CD14-positive monocyte (primary cell): ENCODE results near the gene WDR38. TPM values are rescaled to one million over a fixed set of nuclear protein-coding genes. Genes with fewer than 3 reads are reported as not detected.

Source experiments
- DNase-seq, 3 donors: peaks; one replicate each; pipeline ENCODE4 v3.0.0-alpha.2; 2011 to 2022
- H2AFZ ChIP-seq: 2 replicates; pipeline ENCODE4 v1.6.0; 2012; ENCODE audit warnings: mild to moderate bottlenecking, low read depth, low read length, inconsistent platforms; ENCODE audit not compliant: insufficient read depth, poor library complexity, severe bottlenecking
- H3K27ac ChIP-seq, 2 donors: 1 replicate in 1 of 2; 2 replicates in 1 of 2; pipeline ENCODE4 v1.5.1; 2012 to 2013; ENCODE audit warnings: low read length in 2 of 2, control low read depth in 1 of 2, inconsistent platforms in 1 of 2, low read depth in 1 of 2, mild to moderate bottlenecking in 1 of 2
- H3K27me3 ChIP-seq, 2 donors: one replicate each; pipeline versions ENCODE4 v1.6.0 to v1.6.1; 2011 to 2013; ENCODE audit warnings: low read length in 2 of 2; ENCODE audit not compliant: control insufficient read depth in 2 of 2, insufficient read depth in 2 of 2
- H3K36me3 ChIP-seq, 2 donors: replicated peaks in 1 of 2; 1 replicate in 1 of 2; 2 replicates in 1 of 2; pipeline versions ENCODE4 v1.5.1 to v1.6.1; 2012 to 2013; ENCODE audit warnings: low read length in 2 of 2, control low read depth in 1 of 2, inconsistent platforms in 1 of 2, mild to moderate bottlenecking in 1 of 2; ENCODE audit not compliant: insufficient read depth in 2 of 2, control insufficient read depth in 1 of 2
- H3K4me1 ChIP-seq, 2 donors: 1 replicate in 1 of 2; 2 replicates in 1 of 2; pipeline versions ENCODE4 v1.5.1 to v1.6.1; 2012 to 2013; ENCODE audit warnings: low read length in 2 of 2, control low read depth in 1 of 2, inconsistent platforms in 1 of 2, mild to moderate bottlenecking in 1 of 2, moderate library complexity in 1 of 2; ENCODE audit not compliant: insufficient read depth in 2 of 2, control insufficient read depth in 1 of 2
- H3K4me2 ChIP-seq: replicated peaks from 2 replicates; pipeline ENCODE3; 2012; ENCODE audit warnings: low read length, moderate library complexity, mild to moderate bottlenecking; ENCODE audit not compliant: poor library complexity, severe bottlenecking; ENCODE audit errors: extremely low read depth
- H3K4me3 ChIP-seq, 3 experiments: fragments of 200-600 bp in 1 of 3; sonication (generic) in 1 of 3; replicated peaks in 1 of 3; 1 replicate in 2 of 3; 2 replicates in 1 of 3; pipeline ENCODE4 v1.5.1; 2011 to 2013; ENCODE audit warnings: low read length in 3 of 3, mild to moderate bottlenecking in 3 of 3, control low read depth in 2 of 3, low read depth in 2 of 3, inconsistent platforms in 1 of 3, moderate library complexity in 1 of 3
- H3K79me2 ChIP-seq: 2 replicates; pipeline ENCODE4 v1.6.0; 2012; ENCODE audit warnings: mild to moderate bottlenecking, control low read depth, inconsistent platforms, low read length, moderate library complexity; ENCODE audit not compliant: insufficient read depth
- H3K9ac ChIP-seq: 2 replicates; pipeline ENCODE4 v1.6.0; 2017; ENCODE audit warnings: low read length, mild to moderate bottlenecking; ENCODE audit not compliant: insufficient read depth, poor library complexity, severe bottlenecking
- H3K9me3 ChIP-seq, 2 donors: replicated peaks in 1 of 2; 1 replicate in 1 of 2; 2 replicates in 1 of 2; pipeline versions ENCODE4 v1.5.1 to v1.6.1; 2012 to 2013; ENCODE audit warnings: low read length in 2 of 2, control low read depth in 1 of 2; ENCODE audit not compliant: control insufficient read depth in 1 of 2, insufficient read depth in 1 of 2
- H4K20me1 ChIP-seq: 2 replicates; pipeline ENCODE4 v1.6.0; 2012; ENCODE audit warnings: mild to moderate bottlenecking, low read length, control low read depth, moderate library complexity; ENCODE audit not compliant: insufficient read depth
- H3K27ac Mint-ChIP-seq, 7 donors: one replicate each; pipeline ENCODE4 v1.8.0; 2020; ENCODE audit warnings: mild to moderate bottlenecking in 7 of 7, mixed read lengths in 7 of 7, moderate library complexity in 6 of 7, inconsistent platforms in 2 of 7
- H3K27me3 Mint-ChIP-seq, 3 donors: one replicate each; pipeline ENCODE4 v1.8.0; 2021 to 2022; ENCODE audit warnings: low read depth in 3 of 3, mild to moderate bottlenecking in 3 of 3, mixed read lengths in 3 of 3, moderate library complexity in 3 of 3, inconsistent platforms in 1 of 3
- H3K36me3 Mint-ChIP-seq, 2 donors: one replicate each; pipeline ENCODE4 v1.8.0; 2020; ENCODE audit warnings: mixed read lengths in 2 of 2, inconsistent platforms in 1 of 2, mild to moderate bottlenecking in 1 of 2
- H3K4me1 Mint-ChIP-seq: one replicate; pipeline ENCODE4 v1.8.0; 2020; ENCODE audit warnings: mild to moderate bottlenecking, mixed read lengths
- H3K4me3 Mint-ChIP-seq, 2 donors: one replicate each; pipeline ENCODE4 v1.8.0; 2020; ENCODE audit warnings: mild to moderate bottlenecking in 2 of 2, mixed read lengths in 2 of 2, moderate library complexity in 1 of 2
- H3K9me3 Mint-ChIP-seq, 7 donors: one replicate each; pipeline ENCODE4 v1.8.0; 2020 to 2022; ENCODE audit warnings: mixed read lengths in 7 of 7, mild to moderate bottlenecking in 6 of 7, moderate library complexity in 6 of 7, inconsistent platforms in 2 of 7
- WGBS: methylation state at CpG from one replicate; pipeline ENCODE4 v1.1.5; 2013; ENCODE audit warnings: missing lambda C conversion rate; ENCODE audit not compliant: insufficient coverage; 5-methylcytosine and 5-hydroxymethylcytosine counted together
- intact Hi-C, 2 donors: fragments of 100-400 bp; cut with micrococcal nuclease; formaldehyde crosslinking; loops; one replicate each; pipeline versions ENCODE4 v1.15.0 to v1.15.1; 2023
- polyA plus RNA-seq, 3 donors: library from polyadenylated mRNA; depleted of rRNA in 1 of 3; unstranded in 2 of 3; stranded (reverse) in 1 of 3; fragments of 300-500 nt in 2 of 3; fragments of >200 nt in 1 of 3; fragmentation: Illumina TruSeq in 2 of 3; gene quantifications; 1 replicate in 2 of 3; 2 replicates in 1 of 3; pipeline ENCODE4 v1.2.3, GENCODE V29; 2012 to 2021
- TF ChIP-seq, protein P1 (sequence below): fragments of 200-600 bp; IDR thresholded peaks from one replicate; pipeline ENCODE4 v1.8.0; 2022; ENCODE audit warnings: antibody characterized with exemption, mild to moderate bottlenecking

Gene WDR38
- polyA plus RNA-seq, 3 donors, result not detected

DNA sequence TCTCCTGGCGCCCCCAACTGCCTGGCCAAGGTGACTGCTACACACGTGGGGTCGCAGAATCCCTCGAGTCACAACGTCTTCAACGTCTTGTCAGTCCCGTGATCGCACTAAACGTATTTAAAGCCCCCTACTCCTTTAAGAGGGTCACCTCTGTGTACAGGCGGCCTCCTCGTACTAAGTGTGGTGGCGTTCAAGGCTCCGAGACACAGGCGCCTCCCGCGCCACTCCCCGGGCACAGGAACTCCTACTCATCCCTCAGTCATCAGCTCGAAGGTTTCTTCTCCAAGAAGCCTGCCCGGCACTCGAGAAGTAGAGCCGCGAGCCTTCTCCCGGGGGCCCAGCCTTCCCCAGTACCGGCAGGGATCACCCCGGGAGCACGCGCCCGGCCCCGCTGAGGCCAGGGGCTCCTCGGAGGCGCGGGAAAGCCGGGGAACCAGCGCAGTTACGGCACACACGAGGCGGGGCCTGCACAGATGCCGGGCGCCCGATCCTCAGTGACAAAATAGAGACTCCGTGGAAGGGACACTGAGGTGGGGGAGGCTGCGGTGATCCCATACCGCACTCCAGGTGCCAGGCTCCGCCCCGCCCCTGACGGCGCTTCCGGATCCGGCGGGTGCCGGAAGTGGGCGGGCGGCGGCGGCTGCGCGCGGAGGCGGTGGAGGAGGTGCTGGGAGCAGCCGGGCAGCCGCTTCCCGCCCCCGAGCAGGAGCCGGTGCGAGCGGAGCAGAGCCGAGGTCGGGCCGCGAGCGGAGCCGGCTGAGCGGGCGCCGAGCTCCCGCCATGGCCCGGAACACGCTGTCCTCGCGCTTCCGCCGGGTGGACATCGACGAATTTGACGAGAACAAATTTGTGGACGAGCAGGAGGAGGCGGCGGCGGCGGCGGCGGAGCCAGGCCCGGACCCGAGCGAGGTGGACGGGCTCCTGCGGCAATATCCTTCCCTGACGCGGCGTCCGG, 15.5 kb downstream of the WDR38 start:
- H3K9me3 ChIP-seq, result no peaks in the 10 kb centered on the region
- Mint-ChIP-seq H3K9me3 (peaks cover 0 to 2% (median 0%) of the 10 kb centered on the region in 7 donors), H3K4me1 (peaks cover 49% of the 10 kb centered on the region), H3K27ac (peak overlapping the region; percentile 91 to 97 (median 95)), H3K27me3 (peaks cover 0 to 1% (median 0%) of the 10 kb centered on the region in 3 donors), H3K4me3 (peak overlapping the region; percentile 84 to 92), H3K36me3 (peaks cover 13% of the 10 kb centered on the region in 2 donors)
- H3K9ac ChIP-seq, result peak overlapping the region; percentile 95
- no peaks in the 10 kb centered on the region for H3K27me3 ChIP-seq
- H3K4me1 ChIP-seq, result peaks cover 47 to 52% of the 10 kb centered on the region in 2 donors
- peak; percentile 75 to 79 (median 78) for DNase-seq
- peaks cover 36% of the 10 kb centered on the region for H4K20me1 ChIP-seq
- peak overlapping the region; percentile 93 to 97 for H3K27ac ChIP-seq
- H2AFZ ChIP-seq, result peak overlapping the region; percentile 96
- peaks cover 63% of the 10 kb centered on the region for H3K79me2 ChIP-seq
- peaks cover 5 to 7% of the 10 kb centered on the region in 2 donors for H3K36me3 ChIP-seq
- H3K4me3 ChIP-seq, result peak overlapping the region; percentile 86 to 95 (median 95)
- WGBS, result under 1% methylated on average over 96 of the region's 101 CpGs
- TF ChIP-seq, protein P1, sequence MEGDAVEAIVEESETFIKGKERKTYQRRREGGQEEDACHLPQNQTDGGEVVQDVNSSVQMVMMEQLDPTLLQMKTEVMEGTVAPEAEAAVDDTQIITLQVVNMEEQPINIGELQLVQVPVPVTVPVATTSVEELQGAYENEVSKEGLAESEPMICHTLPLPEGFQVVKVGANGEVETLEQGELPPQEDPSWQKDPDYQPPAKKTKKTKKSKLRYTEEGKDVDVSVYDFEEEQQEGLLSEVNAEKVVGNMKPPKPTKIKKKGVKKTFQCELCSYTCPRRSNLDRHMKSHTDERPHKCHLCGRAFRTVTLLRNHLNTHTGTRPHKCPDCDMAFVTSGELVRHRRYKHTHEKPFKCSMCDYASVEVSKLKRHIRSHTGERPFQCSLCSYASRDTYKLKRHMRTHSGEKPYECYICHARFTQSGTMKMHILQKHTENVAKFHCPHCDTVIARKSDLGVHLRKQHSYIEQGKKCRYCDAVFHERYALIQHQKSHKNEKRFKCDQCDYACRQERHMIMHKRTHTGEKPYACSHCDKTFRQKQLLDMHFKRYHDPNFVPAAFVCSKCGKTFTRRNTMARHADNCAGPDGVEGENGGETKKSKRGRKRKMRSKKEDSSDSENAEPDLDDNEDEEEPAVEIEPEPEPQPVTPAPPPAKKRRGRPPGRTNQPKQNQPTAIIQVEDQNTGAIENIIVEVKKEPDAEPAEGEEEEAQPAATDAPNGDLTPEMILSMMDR, result no peak
- intact Hi-C loops, result loop anchor here in 1 of 2 donors (10.0 kb wide), 1 partner anchor 276 kb away; the partner anchor contains the start of gene SCAI
- H3K4me2 ChIP-seq, result peak overlapping the region; percentile 94

DNA sequence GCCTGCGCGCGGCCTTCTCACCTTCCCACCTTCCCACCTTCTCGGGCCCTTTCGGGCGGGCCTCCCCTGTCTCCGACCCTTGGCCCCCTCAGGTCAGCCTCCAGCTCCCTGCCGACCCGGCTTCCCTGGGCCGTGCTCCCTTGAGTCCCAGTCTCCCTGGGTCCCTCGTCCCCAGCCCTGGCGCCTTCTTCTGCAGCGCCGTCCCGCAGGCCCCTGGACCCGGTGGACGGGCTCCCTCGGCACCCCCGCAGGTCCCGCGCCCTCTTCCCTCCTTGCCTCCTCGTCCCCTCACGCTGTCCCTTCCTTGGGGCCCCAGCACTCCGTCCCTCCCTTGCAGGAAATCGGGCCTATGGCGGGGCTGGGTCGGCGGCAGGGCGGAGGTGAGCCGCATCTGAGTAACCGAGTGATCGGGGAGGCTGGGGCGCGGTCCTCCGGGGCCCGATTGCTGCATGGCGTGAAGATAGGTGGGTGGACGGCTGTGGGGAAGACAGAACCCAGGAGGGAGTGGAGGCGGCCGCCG, 16.3 kb downstream of the WDR38 start:
- H3K4me2 ChIP-seq, result peak overlapping the region; percentile 94
- Mint-ChIP-seq H3K27ac (peak overlapping the region; percentile 80 to 94 (median 92)), H3K4me1 (peaks cover 47% of the 10 kb centered on the region), H3K36me3 (peaks cover 16 to 17% of the 10 kb centered on the region in 2 donors), H3K9me3 (peaks cover 0 to 2% (median 0%) of the 10 kb centered on the region in 7 donors), H3K4me3 (peak overlapping the region; percentile 84 to 92), H3K27me3 (peaks cover 0 to 1% (median 0%) of the 10 kb centered on the region in 3 donors)
- TF ChIP-seq, protein P1, result no peak
- peak overlapping the region; percentile 18 to 97 for H3K27ac ChIP-seq
- no peak for DNase-seq
- peak overlapping the region; percentile 96 for H2AFZ ChIP-seq
- peaks cover 46 to 52% of the 10 kb centered on the region in 2 donors for H3K4me1 ChIP-seq
- 0% methylated on average over 31 of the region's 41 CpGs for WGBS
- peak overlapping the region; percentile 86 to 95 (median 95) for H3K4me3 ChIP-seq
- no peaks in the 10 kb centered on the region for H3K9me3 ChIP-seq
- H3K27me3 ChIP-seq, result no peaks in the 10 kb centered on the region
- intact Hi-C loops, result loop anchor here in 1 of 2 donors (10.0 kb wide), 1 partner anchor 275 kb away; the partner anchor contains the start of gene SCAI
- H3K79me2 ChIP-seq, result peaks cover 71% of the 10 kb centered on the region
- peaks cover 43% of the 10 kb centered on the region for H4K20me1 ChIP-seq
- peak overlapping the region; percentile 95 for H3K9ac ChIP-seq
- H3K36me3 ChIP-seq, result peaks cover 11 to 14% of the 10 kb centered on the region in 2 donors
